DMS153 treated with DMSO at 0.1 percent for 48 hours (cell line): ENCODE results near the gene ARHGAP15.
A peak's percentile ranks its signal among the peaks of the same experiment; 100 is the strongest.

ENCODE experiments used
- DNase-seq: peaks from one replicate; lab custom pipeline; 2025; ENCODE audit not compliant: unreplicated experiment; lab: John Stamatoyannopoulos, UW

Gene ARHGAP15

DNA sequence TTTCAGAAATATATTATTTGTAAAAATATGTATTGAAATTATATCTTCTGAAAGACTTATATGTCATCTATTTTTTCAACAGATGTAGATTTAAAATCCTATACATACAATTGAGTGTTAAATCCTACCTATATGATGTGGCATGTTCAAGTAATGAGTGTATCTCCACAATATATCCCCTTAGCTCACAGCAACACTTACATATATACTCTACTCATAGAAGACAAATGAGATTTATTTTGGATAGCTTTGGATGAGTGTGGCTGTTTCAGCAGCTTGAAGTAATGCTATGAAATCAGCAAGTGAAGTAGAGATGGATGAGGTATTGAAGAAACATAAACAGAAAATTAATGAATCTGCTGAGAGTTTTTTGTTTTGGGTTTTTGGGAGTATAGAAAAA lies 263.1 kb downstream of the ARHGAP15 start:
- DNase-seq: no peak

GRCh38 chr2:143394062-143394461 lies 264.8 kb downstream of the ARHGAP15 start:
- no peak for DNase-seq

GRCh38 chr2:143397884-143398614 lies 268.8 kb downstream of the ARHGAP15 start:
- no peak for DNase-seq

- DNase-seq: peak; percentile 12
Measured at GRCh38 chr2:143398781-143399180, 269.6 kb downstream of the ARHGAP15 start.

DNA sequence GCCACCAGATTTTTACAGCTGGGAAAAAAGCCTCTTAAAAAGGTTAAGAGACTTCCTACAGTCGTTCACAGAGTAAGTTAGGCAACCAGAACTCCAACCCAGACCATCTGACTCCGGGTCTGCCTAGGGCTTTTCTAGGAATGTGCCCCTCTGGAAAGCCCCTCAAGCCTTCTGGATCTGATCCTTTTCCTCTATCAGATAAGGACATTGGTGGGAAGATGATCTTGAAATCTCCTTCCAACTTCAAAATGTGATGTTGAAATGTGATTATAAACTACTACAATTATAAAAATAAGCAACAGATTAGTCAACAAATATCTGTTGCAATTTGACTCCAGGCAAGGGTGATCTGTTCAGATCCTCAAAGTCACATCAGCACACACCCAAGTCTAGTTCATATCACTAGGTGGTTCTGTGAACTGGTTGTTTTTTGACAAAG lies 270.4 kb downstream of the ARHGAP15 start:
- no peak for DNase-seq

DNA sequence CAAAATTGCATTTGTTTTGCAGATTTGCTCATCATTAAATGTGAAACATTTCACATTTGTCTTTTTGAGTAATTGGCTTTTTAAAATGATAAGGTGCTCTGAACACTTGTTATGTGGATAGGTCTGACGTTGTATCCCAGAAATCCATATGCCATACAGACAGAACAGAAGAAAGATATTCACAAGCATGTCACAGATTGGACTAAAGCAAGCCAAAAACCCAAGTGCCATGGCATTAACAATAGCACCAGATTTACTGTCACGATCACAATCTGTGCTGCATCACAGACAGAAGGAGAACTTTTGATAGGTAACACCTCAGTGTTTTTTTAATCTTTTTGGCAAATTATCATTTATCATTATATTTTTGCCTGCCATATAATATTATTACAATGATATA lies 272.6 kb downstream of the ARHGAP15 start:
- no peak for DNase-seq

- DNase-seq: no peak
Measured at GRCh38 chr2:143402451-143402850, 273.2 kb downstream of the ARHGAP15 start.

DNA sequence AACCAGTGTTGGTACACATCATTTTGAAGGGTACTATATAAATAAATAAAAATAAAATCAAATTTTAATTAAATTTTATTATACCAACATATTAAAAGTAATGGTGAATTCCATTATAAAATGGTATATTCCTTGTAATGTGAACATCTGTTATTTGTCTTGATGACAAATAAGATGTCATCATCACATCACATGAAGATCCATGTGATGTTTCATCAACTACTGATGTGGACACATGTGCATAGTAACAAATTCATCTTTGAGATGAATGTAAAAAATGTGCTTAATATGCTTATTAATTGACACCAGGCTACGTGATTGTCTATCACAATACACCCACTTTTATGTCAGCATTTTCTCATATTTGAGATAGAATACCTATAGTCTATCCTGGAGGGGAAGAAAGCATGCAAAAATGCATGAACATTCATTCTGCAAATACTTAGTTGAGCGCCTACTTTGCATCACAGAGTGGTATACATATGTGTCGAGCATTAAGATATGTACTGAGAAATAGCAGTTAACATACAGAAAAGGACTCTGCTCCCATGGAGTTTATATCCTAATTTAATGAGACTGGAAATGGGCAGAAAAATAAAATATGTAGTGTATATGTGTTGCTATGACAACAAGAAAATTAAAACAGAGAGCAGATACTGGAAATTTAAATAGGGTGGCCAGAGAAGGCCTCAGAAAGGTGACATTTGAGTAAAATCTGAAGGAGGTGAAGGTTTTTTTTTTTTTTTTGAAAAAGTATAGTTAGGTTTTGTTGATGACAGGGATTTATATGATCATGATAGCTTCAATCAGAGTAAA lies 281.1 kb downstream of the ARHGAP15 start:
- DNase-seq: no peak

GRCh38 chr2:143415571-143415970 lies 286.4 kb downstream of the ARHGAP15 start:
- no peak for DNase-seq

DNA sequence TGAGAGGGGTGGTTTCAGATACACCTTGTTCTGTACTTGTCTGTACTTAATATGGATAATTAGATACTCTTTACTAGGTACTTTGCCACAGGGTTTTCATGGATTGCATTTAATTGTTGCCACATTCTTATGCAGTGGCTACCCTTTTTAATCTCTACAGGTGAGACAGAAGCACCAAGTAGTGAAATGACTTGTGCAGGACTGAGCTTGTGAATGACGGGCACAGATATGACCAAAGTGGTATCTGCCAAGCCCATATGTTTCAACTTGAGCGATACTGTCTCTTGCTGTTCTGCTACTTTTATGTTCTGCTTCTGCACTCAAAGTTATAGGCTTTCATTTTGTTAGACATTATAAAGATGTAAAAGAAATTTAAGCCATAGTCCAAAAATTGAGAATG lies 288.2 kb downstream of the ARHGAP15 start:
- DNase-seq: no peak

DNA sequence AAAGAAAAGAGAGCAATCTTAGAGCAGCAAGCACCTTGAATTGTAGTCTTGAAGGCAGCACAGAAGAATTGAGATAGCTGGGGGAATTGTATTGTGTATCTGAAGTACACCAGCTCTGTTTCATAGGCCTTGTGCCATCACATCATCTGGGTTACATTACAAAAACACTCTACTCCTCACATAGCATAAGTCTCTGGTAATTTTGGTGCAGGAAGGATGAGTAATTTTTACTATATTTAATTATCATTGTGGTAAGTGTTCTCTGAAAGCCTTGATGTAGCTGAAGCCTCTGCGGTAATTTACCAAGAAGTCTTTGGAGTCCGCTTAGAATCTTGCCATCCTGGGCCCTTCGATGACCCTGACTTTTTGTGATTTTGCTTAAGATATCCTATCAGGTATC lies 291.1 kb downstream of the ARHGAP15 start:
- no peak for DNase-seq

DNA sequence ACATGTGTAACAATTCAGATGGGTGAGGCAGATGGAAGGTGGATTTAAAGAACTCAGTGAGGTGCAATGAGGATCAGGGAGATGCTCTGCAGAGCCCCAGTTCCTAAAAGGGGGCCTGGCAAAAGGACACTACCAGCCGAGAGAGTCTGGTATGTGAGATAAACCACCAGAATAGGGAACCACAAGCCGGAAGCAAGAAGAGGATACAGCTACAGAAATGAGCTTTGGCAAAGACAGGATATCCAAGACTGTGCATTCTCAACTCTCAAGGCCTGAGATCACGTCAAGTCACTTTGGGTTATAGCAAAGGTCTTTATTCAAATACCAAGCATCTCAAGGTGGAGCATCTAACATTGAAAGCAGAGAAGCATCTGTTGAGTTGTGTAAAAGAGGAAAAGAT lies 293.5 kb downstream of the ARHGAP15 start:
- no peak for DNase-seq

- DNase-seq: no peak
Measured at GRCh38 chr2:143425896-143426295, 296.7 kb downstream of the ARHGAP15 start.

- DNase-seq: no peak
Measured at GRCh38 chr2:143426296-143426695, 297.1 kb downstream of the ARHGAP15 start.

DNA sequence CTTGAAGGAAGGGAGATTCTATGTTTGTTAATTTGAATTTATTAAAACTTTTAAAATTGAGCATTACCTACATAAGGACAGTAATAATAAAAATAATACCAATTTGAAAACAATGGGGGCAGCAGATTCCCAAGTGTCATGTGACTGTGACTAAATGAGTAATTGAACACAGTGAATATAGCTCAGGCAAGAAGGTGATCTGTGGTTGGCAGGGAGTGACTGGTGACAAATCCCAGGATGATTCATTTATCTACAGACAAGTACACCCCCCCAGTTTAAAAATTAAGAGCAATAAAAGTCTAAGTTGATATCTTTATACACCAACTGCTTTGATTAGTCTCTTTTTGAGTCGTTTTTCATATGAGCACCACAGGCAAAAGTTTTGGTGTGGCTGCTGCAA lies 299.5 kb downstream of the ARHGAP15 start:
- no peak for DNase-seq

DNA sequence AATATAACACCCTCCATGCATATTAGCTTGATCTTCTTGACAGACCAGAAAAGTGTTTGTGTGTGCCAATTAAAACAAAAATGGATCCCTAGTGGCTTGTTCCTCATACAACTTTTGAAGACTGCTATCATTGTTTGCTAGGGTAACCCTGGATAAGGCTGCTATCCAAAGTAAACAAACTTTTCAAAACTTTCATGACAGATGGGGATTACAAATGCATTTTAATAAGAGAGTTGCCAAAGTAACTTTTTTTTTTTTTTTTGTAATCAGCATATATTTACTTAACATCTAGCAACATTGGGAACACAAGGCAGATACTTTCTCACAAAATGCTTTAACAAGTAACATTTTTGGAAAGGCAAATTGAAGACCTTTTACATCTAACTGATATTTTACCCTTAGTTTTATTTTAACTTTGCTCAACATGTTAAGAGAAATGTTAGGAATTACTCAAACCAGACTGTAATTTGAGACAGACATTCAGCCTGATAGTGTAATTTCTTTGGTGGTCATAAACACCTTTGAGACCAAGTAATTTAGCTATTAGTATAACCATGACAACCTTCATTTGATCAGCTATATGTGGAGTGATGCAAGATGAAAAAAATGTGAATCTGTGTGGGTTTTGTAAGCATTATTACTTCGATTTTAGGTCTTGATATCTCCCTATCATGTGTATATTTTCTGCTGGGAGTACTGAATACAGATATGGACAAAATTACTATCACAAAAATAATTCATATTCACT lies 300.9 kb downstream of the ARHGAP15 start:
- no peak for DNase-seq

- no peak for DNase-seq
Measured at GRCh38 chr2:143431316-143431715, 302.1 kb downstream of the ARHGAP15 start.

DNA sequence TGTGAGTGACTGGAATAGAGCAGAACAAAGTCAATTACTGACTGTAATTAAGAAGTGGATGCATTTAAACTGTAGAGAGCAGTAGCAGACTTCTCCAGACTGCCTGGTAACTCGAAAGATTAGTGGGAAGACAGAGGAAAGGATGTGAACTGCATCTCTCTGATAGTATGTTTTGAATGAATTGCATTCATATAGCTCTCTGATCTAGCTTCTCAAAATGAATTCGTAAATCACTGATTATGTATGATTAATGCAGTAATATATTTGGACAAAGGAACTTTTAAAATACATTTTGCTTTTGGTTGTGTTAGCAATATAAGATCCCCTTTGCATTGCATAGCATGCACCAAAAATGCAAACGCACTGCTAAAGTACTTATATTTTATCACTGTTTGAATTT lies 304.0 kb downstream of the ARHGAP15 start:
- no peak for DNase-seq

GRCh38 chr2:143433840-143434239 lies 304.6 kb downstream of the ARHGAP15 start:
- DNase-seq: no peak

- DNase-seq: no peak
Measured at GRCh38 chr2:143434445-143434844, 305.2 kb downstream of the ARHGAP15 start.

DNA sequence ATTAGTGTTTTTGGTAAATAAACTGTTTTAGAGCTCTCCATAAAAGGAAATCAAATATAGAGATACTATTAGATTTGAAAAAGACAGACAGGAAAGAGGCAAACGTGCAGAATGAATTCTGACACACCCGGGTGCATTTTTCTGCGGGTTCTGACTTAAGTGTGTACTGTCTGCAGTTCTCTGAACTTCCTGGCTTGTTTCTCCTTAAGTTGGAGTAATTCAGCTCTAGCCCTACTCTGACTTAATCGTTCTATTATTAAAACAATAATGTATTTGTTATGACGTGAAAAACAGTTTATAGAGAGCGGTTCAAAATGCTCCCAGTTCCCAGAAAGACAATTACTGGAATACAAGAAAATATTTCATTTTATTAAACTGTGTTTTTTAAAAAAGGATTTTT lies 305.9 kb downstream of the ARHGAP15 start:
- no peak for DNase-seq

- DNase-seq: no peak
Measured at GRCh38 chr2:143436951-143437350, 307.7 kb downstream of the ARHGAP15 start.
